GM12878 (cell line): ENCODE measurements around the gene SRP68. TPM values are rescaled to one million over a fixed set of nuclear protein-coding genes. Genes with fewer than 3 reads are reported as not detected.

Experiments used
- ATAC-seq: fragments of 200-7000 bp; cut with Tn5 transposase; 3 replicates; pipeline ENCODE4 v1.9.1; 2020; ENCODE audit warnings: mild to moderate bottlenecking, moderate library complexity
- BruUV-seq: library from RNA; stranded (reverse); fragments of 400-500 nt; replicated peaks from 2 replicates; lab custom pipeline; 2021; lab: Mats Ljungman, UMichigan
- CTCF ChIA-PET: fragments of 300-600 bp; sonication (Branson Sonifier 250); formaldehyde crosslinking; extraction: SDS; loops from one replicate; lab custom pipeline; 2021; ENCODE audit warnings: inconsistent platforms; lab: Yijun Ruan, JAX
- POLR2A ChIA-PET: fragments of 350-600 bp; formaldehyde crosslinking; extraction: SDS; loops from one replicate; lab custom pipeline; 2021; ENCODE audit warnings: inconsistent platforms; lab: Charles Lee
- RAD21 ChIA-PET: fragments of 300-600 bp; sonication (Branson Sonifier 250); formaldehyde crosslinking; loops from one replicate; lab custom pipeline; 2023; ENCODE audit warnings: antibody characterized with exemption; ENCODE audit not compliant: unreplicated experiment; lab: Charles Lee
- SMC1A ChIA-PET: fragments of 300-600 bp; sonication (Branson Sonifier 250); formaldehyde crosslinking; loops from one replicate; lab custom pipeline; 2023; ENCODE audit not compliant: unreplicated experiment, uncharacterized antibody; lab: Charles Lee
- DNase-seq: peaks from one replicate; pipeline ENCODE4 v3.0.0-alpha.2; 2011; ENCODE audit warnings: low read depth, low spot score
- FAIRE-seq: peaks from 3 replicates; lab custom pipeline; 2011; peaks lifted over from hg19 to GRCh38; lab: Jason Lieb, UNC
- H2AFZ ChIP-seq: 2 replicates; pipeline ENCODE4 v1.6.0; 2011; ENCODE audit warnings: low read depth, low read length, control low read depth; ENCODE audit not compliant: control insufficient read depth
- H3K27ac ChIP-seq: 2 replicates; pipeline ENCODE4 v1.5.1; 2011; ENCODE audit warnings: control low read depth; ENCODE audit not compliant: control insufficient read depth, insufficient read depth
- H3K27me3 ChIP-seq, 2 experiments: replicated peaks in 1 of 2; 2 replicates each; pipeline versions ENCODE4 v1.6.0 to v1.6.1; 2011; ENCODE audit warnings: low read length in 1 of 2; ENCODE audit not compliant: control insufficient read depth in 2 of 2, insufficient read depth in 2 of 2
- H3K36me3 ChIP-seq, 2 experiments: 2 replicates each; pipeline ENCODE4 v1.5.1; 2011; ENCODE audit warnings: low read length in 1 of 2; ENCODE audit not compliant: control insufficient read depth in 2 of 2, insufficient read depth in 2 of 2
- H3K4me1 ChIP-seq: 2 replicates; pipeline ENCODE4 v1.6.1; 2011; ENCODE audit warnings: mild to moderate bottlenecking, low read length, moderate library complexity, mixed read lengths; ENCODE audit not compliant: control insufficient read depth, insufficient read depth
- H3K4me2 ChIP-seq: 2 replicates; pipeline ENCODE4 v1.6.0; 2011; ENCODE audit warnings: control low read depth; ENCODE audit not compliant: control insufficient read depth, insufficient read depth
- H3K4me3 ChIP-seq: fragments of 200-600 bp; sonication (generic); 2 replicates; pipeline ENCODE4 v1.5.1; 2016
- H3K79me2 ChIP-seq: 2 replicates; pipeline ENCODE4 v1.6.0; 2011; ENCODE audit warnings: low read length; ENCODE audit not compliant: control insufficient read depth, insufficient read depth
- H3K9ac ChIP-seq: 2 replicates; pipeline ENCODE4 v1.8.0; 2011; ENCODE audit warnings: low read length, control low read depth, mixed read lengths; ENCODE audit not compliant: control insufficient read depth, insufficient read depth
- H3K9me3 ChIP-seq: replicated peaks from 3 replicates; pipeline ENCODE4 v1.5.1; 2011; ENCODE audit warnings: mild to moderate bottlenecking, low read length; ENCODE audit not compliant: control insufficient read depth, insufficient read depth
- H4K20me1 ChIP-seq: 2 replicates; pipeline ENCODE4 v1.6.0; 2011; ENCODE audit not compliant: control insufficient read depth, insufficient read depth
- BCL3 ChIP-seq: IDR thresholded peaks from 2 replicates; pipeline ENCODE4 v1.6.1; 2011; ENCODE audit warnings: borderline replicate concordance, low read depth, mild to moderate bottlenecking, moderate library complexity, low read length; ENCODE audit not compliant: insufficient read depth, poor library complexity, severe bottlenecking
- BCLAF1 ChIP-seq: fragments of 450-650 bp; IDR thresholded peaks from 2 replicates; pipeline ENCODE4 v1.6.1; 2017; ENCODE audit warnings: antibody characterized with exemption, mild to moderate bottlenecking, moderate library complexity
- WGBS: methylation state at CpG from one replicate; pipeline ENCODE4 v1.1.6; 2016; ENCODE audit warnings: low lambda C conversion rate; ENCODE audit not compliant: insufficient replicate concordance, insufficient coverage; ENCODE audit errors: missing lambda C conversion rate; 5-methylcytosine and 5-hydroxymethylcytosine counted together
- in situ Hi-C: fragments of 300-500 bp; cut with MboI; formaldehyde crosslinking; loops from 9 replicates; pipeline ENCODE4 v1.14.3; 2018; ENCODE audit warnings: mixed read lengths
- intact Hi-C: fragments of 100-400 bp; cut with micrococcal nuclease; formaldehyde crosslinking; loops from one replicate; pipeline ENCODE4 v1.14.2; 2022; ENCODE audit not compliant: unreplicated experiment
- polyA plus RNA-seq, 11 experiments: library from polyadenylated mRNA; depleted of rRNA in 4 of 11; unstranded in 6 of 11; stranded (reverse) in 5 of 11; fragments of >200 nt; fragmentation: Nextera tagmentation in 4 of 11; fragmentation: Illumina TruSeq in 1 of 11; extraction: Ambion mirVana in 4 of 11; extraction: Trizol in 1 of 11; gene quantifications; 1 replicate in 1 of 11; 2 replicates in 10 of 11; pipeline versions ENCODE4 v1.2.1 to v1.2.3, GENCODE V29; 2011 to 2016; ENCODE audit warnings: inconsistent platforms in 2 of 11, missing spikeins in 2 of 11, low read depth in 1 of 11
- total RNA-seq, 4 experiments: library from RNA; depleted of rRNA in 3 of 4; stranded (reverse); fragments of >200 nt in 3 of 4; fragmentation: Illumina TruSeq in 1 of 4; extraction: Trizol in 1 of 4; gene quantifications; 2 replicates each; pipeline versions ENCODE4 v1.2.1 to v1.2.3, GENCODE V29; 2013 to 2021

The SRP68 gene
- total and polyA plus RNA-seq, 10 of the 15 experiments (the other 5 are each of a cell fraction or from before 2014, with no cell fraction given): 24.7 to 89.7 (median 62.7) TPM

GRCh38 chr17:76092526-76093413 lies 20.5 kb upstream of the SRP68 start:
- H3K9ac ChIP-seq: no peak overlapping the region
- intact Hi-C loops: no loop called here
- no TSS peak for BruUV-seq
- 83% methylated on average over 20 of the region's 20 CpGs for WGBS
- ChIA-PET CTCF (no interaction called here), RAD21 (no interaction called here), POLR2A (interaction anchor here (0.6 kb wide), 1 partner anchor 17 kb away, joined by 3 read pairs; no protein-coding TSS in a partner anchor), SMC1A (no interaction called here)
- no peaks in the 10 kb centered on the region for H3K4me1 ChIP-seq
- H3K9me3 ChIP-seq: no peaks in the 10 kb centered on the region
- no peak overlapping the region for H3K27ac ChIP-seq
- FAIRE-seq: no peak
- DNase-seq: no peak
- H3K27me3 ChIP-seq: no peaks in the 10 kb centered on the region
- no peak overlapping the region for H3K4me3 ChIP-seq
- H3K36me3 ChIP-seq: peaks cover 11 to 26% of the 10 kb centered on the region in 2 experiments; a peak in 3 of 4 replicates
- in situ Hi-C loops: no loop called here
- TF ChIP-seq BCLAF1: no peak
- peak; percentile 18 for TF ChIP-seq BCL3
- no peaks in the 10 kb centered on the region for H3K79me2 ChIP-seq
- no peak overlapping the region for H3K4me2 ChIP-seq
- no peak overlapping the region for H2AFZ ChIP-seq
- H4K20me1 ChIP-seq: no peaks in the 10 kb centered on the region
- no peak for ATAC-seq
